Activated T-helper 1 cell treated with Interleukin-2 at 50 U/mL for 16 hours (primary cell): ENCODE measurements around the gene BBS1.
A peak's percentile ranks its signal among the peaks of the same experiment; 100 is the strongest.

Experiments
- DNase-seq: peaks from one replicate; pipeline ENCODE4 v3.0.0-alpha.2; 2020; ENCODE audit warnings: low read depth

Gene BBS1

GRCh38 chr11:66550887-66551286, 40.5 kb downstream of the BBS1 start:
- DNase-seq, result no peak

GRCh38 chr11:66554602-66555001, 44.2 kb downstream of the BBS1 start:
- DNase-seq, result no peak

GRCh38 chr11:66555416-66555815, 45.0 kb downstream of the BBS1 start:
- DNase-seq, result no peak

GRCh38 chr11:66556086-66556485, 45.7 kb downstream of the BBS1 start:
- no peak for DNase-seq

- no peak for DNase-seq
Measured at GRCh38 chr11:66557733-66558326, 47.4 kb downstream of the BBS1 start.

- no peak for DNase-seq
Measured at GRCh38 chr11:66559142-66559865, 48.9 kb downstream of the BBS1 start.

GRCh38 chr11:66559866-66560676, 49.6 kb downstream of the BBS1 start:
- DNase-seq, result no peak

- no peak for DNase-seq
Measured at GRCh38 chr11:66561178-66561974, 50.9 kb downstream of the BBS1 start.

GRCh38 chr11:66561975-66562248, 51.5 kb downstream of the BBS1 start:
- no peak for DNase-seq

GRCh38 chr11:66562275-66562674, 51.8 kb downstream of the BBS1 start:
- DNase-seq, result no peak

- DNase-seq, result no peak
Measured at GRCh38 chr11:66562907-66563583, 52.6 kb downstream of the BBS1 start.

- no peak for DNase-seq
Measured at GRCh38 chr11:66563832-66564231, 53.4 kb downstream of the BBS1 start.

- DNase-seq, result no peak
Measured at GRCh38 chr11:66564538-66564937, 54.1 kb downstream of the BBS1 start.

GRCh38 chr11:66564984-66565383, 54.5 kb downstream of the BBS1 start:
- no peak for DNase-seq

- DNase-seq, result no peak
Measured at GRCh38 chr11:66566221-66566620, 55.8 kb downstream of the BBS1 start.

GRCh38 chr11:66567787-66568123, 57.3 kb downstream of the BBS1 start:
- DNase-seq, result no peak

- peak; percentile 62 for DNase-seq
Measured at GRCh38 chr11:66568124-66568916, 57.9 kb downstream of the BBS1 start, which contains the start of gene CTSF. CTSF (minus strand) TSS chr11:66568606; CDS start chr11:66568486, 120 bp downstream.

GRCh38 chr11:66569076-66569475, 58.6 kb downstream of the BBS1 start:
- DNase-seq, result no peak

GRCh38 chr11:66570079-66570849, 59.8 kb downstream of the BBS1 start:
- DNase-seq, result no peak

GRCh38 chr11:66570850-66571180, 60.4 kb downstream of the BBS1 start:
- DNase-seq, result no peak
